OCI-LY1 (cell line): ENCODE measurements around the gene GALNT9.

Experiments
- EZH2 ChIP-seq: fragments of 200-600 bp; sonication (generic), shearing (Covaris generic); IDR thresholded peaks from 2 replicates; pipeline ENCODE4 v1.8.0; 2017; ENCODE audit warnings: borderline replicate concordance, mixed run types, mild to moderate bottlenecking, antibody characterized with exemption, low read length, moderate library complexity, mixed read lengths
- TF ChIP-seq, protein P1 (sequence below): fragments of 200-600 bp; sonication (generic), shearing (Covaris generic); IDR thresholded peaks from 2 replicates; pipeline ENCODE4 v1.5.1; 2017; ENCODE audit warnings: mild to moderate bottlenecking, antibody characterized with exemption, low read length, moderate library complexity, mixed read lengths

- TF ChIP-seq, protein P1, sequence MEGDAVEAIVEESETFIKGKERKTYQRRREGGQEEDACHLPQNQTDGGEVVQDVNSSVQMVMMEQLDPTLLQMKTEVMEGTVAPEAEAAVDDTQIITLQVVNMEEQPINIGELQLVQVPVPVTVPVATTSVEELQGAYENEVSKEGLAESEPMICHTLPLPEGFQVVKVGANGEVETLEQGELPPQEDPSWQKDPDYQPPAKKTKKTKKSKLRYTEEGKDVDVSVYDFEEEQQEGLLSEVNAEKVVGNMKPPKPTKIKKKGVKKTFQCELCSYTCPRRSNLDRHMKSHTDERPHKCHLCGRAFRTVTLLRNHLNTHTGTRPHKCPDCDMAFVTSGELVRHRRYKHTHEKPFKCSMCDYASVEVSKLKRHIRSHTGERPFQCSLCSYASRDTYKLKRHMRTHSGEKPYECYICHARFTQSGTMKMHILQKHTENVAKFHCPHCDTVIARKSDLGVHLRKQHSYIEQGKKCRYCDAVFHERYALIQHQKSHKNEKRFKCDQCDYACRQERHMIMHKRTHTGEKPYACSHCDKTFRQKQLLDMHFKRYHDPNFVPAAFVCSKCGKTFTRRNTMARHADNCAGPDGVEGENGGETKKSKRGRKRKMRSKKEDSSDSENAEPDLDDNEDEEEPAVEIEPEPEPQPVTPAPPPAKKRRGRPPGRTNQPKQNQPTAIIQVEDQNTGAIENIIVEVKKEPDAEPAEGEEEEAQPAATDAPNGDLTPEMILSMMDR: no peak
- no peak for TF ChIP-seq EZH2
Observed at GRCh38 chr12:132257206-132257954, 72.0 kb downstream of the GALNT9 start.
